RKO (cell line): ENCODE results near the gene STRIT1.
"Not testable (repeated sequence)": the region's sequence is repeated elsewhere in the genome, so short reads cannot be mapped to it uniquely, and the experiment has no call there.

Source experiments
- DNase-seq: peaks from one replicate; pipeline ENCODE4 v3.0.0-alpha.2; 2016; ENCODE audit warnings: low spot score

Gene STRIT1

GRCh38 chr3:155313300-155313699 is 19.8 kb upstream of the STRIT1 start:
- DNase-seq, result no peak

- no peak for DNase-seq
Observed at GRCh38 chr3:155312781-155313180, 19.3 kb upstream of the STRIT1 start.

GRCh38 chr3:155309581-155309980 is 16.1 kb upstream of the STRIT1 start:
- no peak for DNase-seq

GRCh38 chr3:155308831-155309230 is 15.3 kb upstream of the STRIT1 start:
- no peak for DNase-seq

GRCh38 chr3:155307183-155307582 is 13.7 kb upstream of the STRIT1 start:
- no peak for DNase-seq

GRCh38 chr3:155304394-155304793 is 10.9 kb upstream of the STRIT1 start:
- no peak for DNase-seq

- no peak for DNase-seq
Observed at GRCh38 chr3:155303540-155304097, 10.1 kb upstream of the STRIT1 start.

- DNase-seq, result no peak
Observed at GRCh38 chr3:155302891-155303290, 9.4 kb upstream of the STRIT1 start.

- no peak for DNase-seq
Observed at GRCh38 chr3:155302481-155302880, 9.0 kb upstream of the STRIT1 start.

GRCh38 chr3:155297100-155297499 is 3.6 kb upstream of the STRIT1 start:
- no peak for DNase-seq

- no peak for DNase-seq
Observed at GRCh38 chr3:155296413-155296812, 2.9 kb upstream of the STRIT1 start.

GRCh38 chr3:155292693-155293092 is 790 bp downstream of the STRIT1 start:
- DNase-seq, result no peak

- DNase-seq, result no peak
Observed at GRCh38 chr3:155292133-155292532, 1.4 kb downstream of the STRIT1 start.

GRCh38 chr3:155286736-155287135 is 6.7 kb downstream of the STRIT1 start:
- DNase-seq, result no peak

- no peak for DNase-seq
Observed at GRCh38 chr3:155285936-155286335, 7.5 kb downstream of the STRIT1 start.

GRCh38 chr3:155283092-155284056 is 10.1 kb downstream of the STRIT1 start:
- DNase-seq, result no peak

GRCh38 chr3:155282385-155283091 is 10.9 kb downstream of the STRIT1 start:
- no peak for DNase-seq

- no peak for DNase-seq
Observed at GRCh38 chr3:155281912-155282311, 11.6 kb downstream of the STRIT1 start.

GRCh38 chr3:155276089-155276488 is 17.4 kb downstream of the STRIT1 start:
- DNase-seq, result not testable (repeated sequence)

GRCh38 chr3:155275159-155275754 is 18.2 kb downstream of the STRIT1 start:
- DNase-seq, result not testable (repeated sequence)

GRCh38 chr3:155274435-155274834 is 19.0 kb downstream of the STRIT1 start:
- DNase-seq, result not testable (repeated sequence)

- no peak for DNase-seq
Observed at GRCh38 chr3:155271343-155271613, 22.2 kb downstream of the STRIT1 start.
